Prostate gland (tissue), 2 donors: Measurements from ENCODE around the gene ZNF316. TPM values are rescaled to one million over a fixed set of nuclear protein-coding genes. Genes with fewer than 3 reads are reported as not detected.

Source experiments
- DNase-seq: peaks from one replicate; pipeline ENCODE4 v3.0.0-alpha.2; 2019; ENCODE audit warnings: low spot score
- H3K27ac ChIP-seq, 2 donors: fragments of 200-600 bp; sonication (generic); 2 replicates each; pipeline ENCODE4 v1.5.1; 2017 to 2019
- H3K27me3 ChIP-seq: fragments of 200-600 bp; sonication (generic); replicated peaks from 2 replicates; pipeline ENCODE4 v1.5.1; 2019; ENCODE audit not compliant: insufficient read depth
- H3K36me3 ChIP-seq, 2 donors: fragments of 200-600 bp; sonication (generic); 1 replicate in 1 of 2; 2 replicates in 1 of 2; pipeline versions ENCODE4 v1.5.1 to v1.8.1; 2017 to 2019
- H3K4me1 ChIP-seq: fragments of 200-600 bp; sonication (generic); replicated peaks from 2 replicates; pipeline ENCODE4 v1.5.1; 2019
- H3K4me3 ChIP-seq, 2 donors: fragments of 200-600 bp; sonication (generic); 2 replicates each; pipeline ENCODE4 v1.5.1; 2017 to 2019
- H3K9me3 ChIP-seq: fragments of 200-600 bp; sonication (generic); 2 replicates; pipeline ENCODE4 v1.5.1; 2017
- CTCF ChIP-seq, 4 experiments: fragments of 200-600 bp in 2 of 4; fragments of 450-650 bp in 2 of 4; sonication (generic) in 2 of 4; IDR thresholded peaks; 1 replicate in 3 of 4; 2 replicates in 1 of 4; pipeline ENCODE4 v1.5.1; 2016 to 2019; ENCODE audit warnings: antibody characterized with exemption in 4 of 4, mild to moderate bottlenecking in 2 of 4, moderate library complexity in 2 of 4
- POLR2A ChIP-seq: fragments of 450-650 bp; IDR thresholded peaks from one replicate; pipeline ENCODE4 v1.6.1; 2016; ENCODE audit warnings: antibody characterized with exemption, mild to moderate bottlenecking
- POLR2AphosphoS5 ChIP-seq: sonication (generic); formaldehyde crosslinking; IDR thresholded peaks from one replicate; pipeline ENCODE4 v1.6.1; 2017; ENCODE audit warnings: antibody characterized with exemption
- WGBS: methylation state at CpG from one replicate; pipeline ENCODE4 v1.1.5; 2018; 5-methylcytosine and 5-hydroxymethylcytosine counted together
- intact Hi-C: fragments of 100-400 bp; cut with DNase I; formaldehyde crosslinking; loops from one replicate; pipeline ENCODE4 v1.14.2; 2022
- total RNA-seq, 2 donors: library from RNA; depleted of rRNA; stranded (reverse); fragments of >200 nt; gene quantifications; one replicate each; pipeline ENCODE4 v1.1.0, GENCODE V29; 2016

ZNF316 gene
- total RNA-seq, 2 donors from 2014 or later = 39.2 to 53.8 TPM

DNA sequence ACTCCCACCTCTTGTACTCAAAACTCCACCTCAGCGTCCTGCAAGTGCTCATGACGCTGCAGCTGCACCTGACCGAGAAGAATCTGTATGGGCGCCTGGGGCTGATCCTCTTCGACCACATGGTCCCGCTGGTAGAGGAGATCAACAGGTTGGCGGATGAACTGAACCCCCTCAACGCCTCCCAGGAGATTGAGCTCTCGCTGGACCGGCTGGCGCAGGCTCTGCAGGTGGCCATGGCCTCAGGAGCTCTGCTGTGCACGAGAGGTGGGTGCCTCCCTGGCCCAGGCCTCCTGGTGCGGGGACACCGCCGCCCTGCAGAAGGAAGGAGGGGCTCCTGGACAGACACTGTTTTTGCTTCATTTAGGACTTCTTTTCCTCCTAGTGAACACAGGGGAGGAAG is 37.0 kb upstream of the ZNF316 start:
- TF ChIP-seq POLR2A (no peak), POLR2AphosphoS5 (no peak), CTCF (IDR thresholded peaks at IDR 0.05) (no peak)
- intact Hi-C loops = no loop called here
- DNase-seq = no peak
- no peaks in the 10 kb centered on the region for H3K27me3 ChIP-seq
- WGBS = 89% methylated on average over 15 of the region's 15 CpGs
- H3K9me3 ChIP-seq = no peaks in the 10 kb centered on the region
- H3K27ac ChIP-seq = no peak overlapping the region
- H3K4me3 ChIP-seq = no peak overlapping the region
- peaks cover 0 to 4% of the 10 kb centered on the region in 2 donors for H3K36me3 ChIP-seq
- H3K4me1 ChIP-seq = no peaks in the 10 kb centered on the region

GRCh38 chr7:6604458-6604857 is 32.7 kb upstream of the ZNF316 start:
- WGBS = 89% methylated on average over 10 of the region's 10 CpGs
- DNase-seq = no peak
- H3K4me1 ChIP-seq = no peaks in the 10 kb centered on the region
- intact Hi-C loops = no loop called here
- no peak overlapping the region for H3K4me3 ChIP-seq
- H3K27ac ChIP-seq = no peak overlapping the region
- H3K27me3 ChIP-seq = no peaks in the 10 kb centered on the region
- no peaks in the 10 kb centered on the region for H3K9me3 ChIP-seq
- TF ChIP-seq CTCF (IDR thresholded peaks at IDR 0.05) (no peak), POLR2AphosphoS5 (no peak), POLR2A (no peak)
- H3K36me3 ChIP-seq = no peaks in the 10 kb centered on the region

DNA sequence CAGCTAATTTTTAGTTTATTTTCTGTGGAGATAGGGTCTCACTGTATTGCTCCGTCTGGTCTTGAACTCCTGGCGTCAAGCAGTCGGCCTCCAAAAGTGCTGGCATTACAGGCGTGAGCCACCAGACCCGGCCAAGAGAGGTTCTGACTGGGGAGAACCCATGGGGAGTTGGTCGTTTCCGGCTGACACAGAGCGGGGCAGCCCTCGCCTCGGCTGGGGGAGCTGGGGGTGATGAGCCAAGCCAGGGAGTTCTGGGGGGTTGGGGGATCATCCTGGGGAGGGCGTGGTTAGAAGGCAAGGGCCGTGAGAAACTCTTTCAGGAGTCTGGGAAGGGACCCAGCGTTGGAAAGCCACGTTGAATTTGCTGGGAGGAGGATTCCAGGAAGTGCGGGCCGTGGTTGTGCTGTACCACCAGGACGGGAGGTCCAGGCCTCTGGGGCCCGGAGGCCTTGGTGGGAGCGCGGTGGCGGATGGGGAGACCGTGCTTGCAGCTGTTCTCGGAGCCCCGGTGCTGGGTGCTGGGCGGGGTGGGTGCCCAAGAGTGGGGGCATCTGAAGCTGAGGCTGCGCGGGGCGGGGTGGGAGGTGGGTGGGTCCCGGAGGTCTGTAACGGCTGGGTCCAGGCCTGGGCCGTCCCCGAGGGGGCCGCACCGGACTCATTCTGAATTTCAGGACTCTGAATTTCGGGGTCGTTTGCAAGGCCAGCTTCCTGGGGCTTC is 30.1 kb upstream of the ZNF316 start:
- Histone ChIP-seq H3K27ac (no peak overlapping the region), H3K9me3 (no peaks in the 10 kb centered on the region), H3K4me1 (no peaks in the 10 kb centered on the region), H3K4me3 (no peak overlapping the region), H3K27me3 (no peaks in the 10 kb centered on the region), H3K36me3 (no peaks in the 10 kb centered on the region)
- WGBS = 92% methylated on average over 33 of the region's 36 CpGs
- TF ChIP-seq POLR2A (no peak), CTCF (IDR thresholded peaks at IDR 0.05) (no peak), POLR2AphosphoS5 (no peak)
- DNase-seq = no peak
- intact Hi-C loops = no loop called here

GRCh38 chr7:6607651-6608051 is 29.5 kb upstream of the ZNF316 start:
- Histone ChIP-seq H3K36me3 (no peaks in the 10 kb centered on the region), H3K4me3 (no peak overlapping the region), H3K27me3 (no peaks in the 10 kb centered on the region), H3K9me3 (no peaks in the 10 kb centered on the region), H3K27ac (no peak overlapping the region), H3K4me1 (no peaks in the 10 kb centered on the region)
- intact Hi-C loops = no loop called here
- no peak for DNase-seq
- TF ChIP-seq POLR2AphosphoS5 (no peak), POLR2A (no peak), CTCF (IDR thresholded peaks at IDR 0.05) (no peak)
- 93% methylated on average over 29 of the region's 38 CpGs for WGBS

DNA sequence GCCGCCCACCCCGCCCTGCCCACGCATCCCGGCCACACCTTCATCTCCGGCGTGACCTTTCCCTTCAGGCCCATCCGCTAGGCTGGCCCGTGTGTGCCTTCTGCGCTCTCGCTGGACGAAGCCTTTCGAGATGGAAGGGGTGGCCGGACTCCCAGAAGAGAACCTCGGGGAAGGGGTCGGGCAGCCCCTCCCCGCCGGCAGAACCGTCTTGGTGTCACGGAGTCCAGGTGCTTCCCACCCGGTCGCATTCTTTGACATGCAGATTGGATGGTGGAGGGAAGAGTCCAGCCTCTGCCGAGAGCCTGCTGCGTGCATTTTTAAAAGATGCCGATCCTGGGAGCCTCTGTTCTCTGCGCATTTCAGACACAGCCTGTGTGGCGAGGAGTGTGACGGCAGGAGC is 29.0 kb upstream of the ZNF316 start:
- no peaks in the 10 kb centered on the region for H3K9me3 ChIP-seq
- WGBS = 93% methylated on average over 27 of the region's 27 CpGs
- TF ChIP-seq POLR2AphosphoS5 (no peak), CTCF (IDR thresholded peaks at IDR 0.05) (no peak), POLR2A (no peak)
- H3K27me3 ChIP-seq = no peaks in the 10 kb centered on the region
- DNase-seq = no peak
- intact Hi-C loops = no loop called here
- H3K27ac ChIP-seq = no peak overlapping the region
- H3K36me3 ChIP-seq = no peaks in the 10 kb centered on the region
- no peak overlapping the region for H3K4me3 ChIP-seq
- no peaks in the 10 kb centered on the region for H3K4me1 ChIP-seq
